Caki2 (cell line): Measurements from ENCODE around the gene LDLRAD3. TPM values are rescaled to one million over a fixed set of nuclear protein-coding genes. Genes with fewer than 3 reads are reported as not detected.

Source experiments
- DNase-seq: peaks from one replicate; pipeline ENCODE4 v3.0.0-alpha.2; 2015; ENCODE audit warnings: low read depth
- in situ Hi-C: cut with HindIII; loops from 2 replicates; pipeline ENCODE4 v1.10.0; 2016; ENCODE audit warnings: low sequenced_read_pairs, low pct_unique_long_range_greater_than_20kb, mixed read lengths
- total RNA-seq: library from RNA; depleted of rRNA; stranded (reverse); fragments of >200 nt; shearing (Covaris generic); gene quantifications from 2 replicates; pipeline ENCODE4 v1.2.3, GENCODE V29; 2014; ENCODE audit warnings: low replicate concordance

LDLRAD3 gene
- total RNA-seq, 1 experiment from 2014 or later, result 1.9 TPM

GRCh38 chr11:35919244-35919643, 24.6 kb upstream of the LDLRAD3 start:
- in situ Hi-C loops, result no loop called here
- DNase-seq, result no peak

- no peak for DNase-seq
- in situ Hi-C loops, result no loop called here
Measured at GRCh38 chr11:35923452-35923851, 20.4 kb upstream of the LDLRAD3 start.

GRCh38 chr11:35924811-35925210, 19.1 kb upstream of the LDLRAD3 start:
- in situ Hi-C loops, result loop anchor here (25.0 kb wide), 1 partner anchor 288 kb away; no protein-coding TSS in a partner anchor
- DNase-seq, result no peak

- no peak for DNase-seq
- in situ Hi-C loops, result loop anchor here (25.0 kb wide), 1 partner anchor 290 kb away; no protein-coding TSS in a partner anchor
Measured at GRCh38 chr11:35927104-35927503, 16.8 kb upstream of the LDLRAD3 start.

GRCh38 chr11:35927682-35928081, 16.2 kb upstream of the LDLRAD3 start:
- in situ Hi-C loops, result loop anchor here (25.0 kb wide), 1 partner anchor 290 kb away; no protein-coding TSS in a partner anchor
- no peak for DNase-seq

- in situ Hi-C loops, result loop anchor here (25.0 kb wide), 1 partner anchor 292 kb away; no protein-coding TSS in a partner anchor
- DNase-seq, result no peak
Measured at GRCh38 chr11:35928688-35929395, 15.0 kb upstream of the LDLRAD3 start.

- no peak for DNase-seq
- in situ Hi-C loops, result loop anchor here (25.0 kb wide), 1 partner anchor 293 kb away; no protein-coding TSS in a partner anchor
Measured at GRCh38 chr11:35930466-35930865, 13.4 kb upstream of the LDLRAD3 start.

- no peak for DNase-seq
Measured at GRCh38 chr11:35932121-35932520, 11.7 kb upstream of the LDLRAD3 start.

GRCh38 chr11:35932681-35933319, 11.1 kb upstream of the LDLRAD3 start:
- in situ Hi-C loops, result loop anchor here (25.0 kb wide), 1 partner anchor 295 kb away; no protein-coding TSS in a partner anchor
- DNase-seq, result no peak

More at GRCh38 chr11:35932121-35932520, 11.7 kb upstream of the LDLRAD3 start:
- in situ Hi-C loops, result loop anchor here (25.0 kb wide), 1 partner anchor 295 kb away; no protein-coding TSS in a partner anchor

GRCh38 chr11:35933320-35933871, 10.5 kb upstream of the LDLRAD3 start:
- in situ Hi-C loops, result loop anchor here (25.0 kb wide), 1 partner anchor 296 kb away; no protein-coding TSS in a partner anchor
- DNase-seq, result no peak

GRCh38 chr11:35934271-35934670, 9.6 kb upstream of the LDLRAD3 start:
- no peak for DNase-seq
- in situ Hi-C loops, result loop anchor here (25.0 kb wide), 1 partner anchor 297 kb away; no protein-coding TSS in a partner anchor

GRCh38 chr11:35934981-35935380, 8.9 kb upstream of the LDLRAD3 start:
- DNase-seq, result no peak
- in situ Hi-C loops, result loop anchor here (25.0 kb wide), 1 partner anchor 298 kb away; no protein-coding TSS in a partner anchor

- in situ Hi-C loops, result loop anchor here (25.0 kb wide), 1 partner anchor 298 kb away; no protein-coding TSS in a partner anchor
Measured at GRCh38 chr11:35935390-35935789, 8.5 kb upstream of the LDLRAD3 start.

GRCh38 chr11:35937111-35937510, 6.8 kb upstream of the LDLRAD3 start:
- in situ Hi-C loops, result loop anchor here (25.0 kb wide), 1 partner anchor 300 kb away; no protein-coding TSS in a partner anchor
- DNase-seq, result no peak

More at GRCh38 chr11:35935390-35935789, 8.5 kb upstream of the LDLRAD3 start:
- no peak for DNase-seq

- in situ Hi-C loops, result loop anchor here (25.0 kb wide), 1 partner anchor 300 kb away; no protein-coding TSS in a partner anchor
- DNase-seq, result no peak
Measured at GRCh38 chr11:35937700-35938099, 6.2 kb upstream of the LDLRAD3 start.

- in situ Hi-C loops, result loop anchor here (25.0 kb wide), 1 partner anchor 301 kb away; no protein-coding TSS in a partner anchor
- peak; percentile 2 for DNase-seq
Measured at GRCh38 chr11:35938231-35938630, 5.6 kb upstream of the LDLRAD3 start.

GRCh38 chr11:35943309-35943708, 553 bp upstream of the LDLRAD3 start:
- no peak for DNase-seq
- in situ Hi-C loops, result loop anchor here (25.0 kb wide), 1 partner anchor 306 kb away; no protein-coding TSS in a partner anchor

GRCh38 chr11:35944503-35945136, 758 bp downstream of the LDLRAD3 start:
- in situ Hi-C loops, result loop anchor here (25.0 kb wide), 1 partner anchor 307 kb away; no protein-coding TSS in a partner anchor
- DNase-seq, result no peak
